Activated naive CD4-positive, alpha-beta T cell treated with Interleukin-2 at 50 U/mL for 16 hours (primary cell): ENCODE measurements around the gene PLPPR2.
"Not testable (repeated sequence)": the region's sequence is repeated elsewhere in the genome, so short reads cannot be mapped to it uniquely, and the experiment has no call there.

Source experiments
- DNase-seq: peaks from one replicate; pipeline ENCODE4 v3.0.0-alpha.2; 2020

Gene PLPPR2

GRCh38 chr19:11340099-11340467, 15.1 kb upstream of the PLPPR2 start:
- not testable (repeated sequence) for DNase-seq

- DNase-seq = no peak
These were observed 12.8 kb upstream of the PLPPR2 start for GRCh38 chr19:11342429-11342828.

- DNase-seq = no peak
These were observed 10.0 kb upstream of the PLPPR2 start for GRCh38 chr19:11345122-11345803.

GRCh38 chr19:11346104-11346940, 8.9 kb upstream of the PLPPR2 start, which contains the start of the genes CCDC159 and TMEM205:
Gene CCDC159 (plus strand): TSS chr19:11346519. CDS start chr19:11346607, 88 bp downstream.
Gene TMEM205 (minus strand): TSS chr19:11346268. CDS start chr19:11345619, 649 bp downstream.
- DNase-seq = peak; percentile 99

GRCh38 chr19:11347546-11348039, 7.6 kb upstream of the PLPPR2 start:
- no peak for DNase-seq

- no peak for DNase-seq
These were observed 6.1 kb upstream of the PLPPR2 start for GRCh38 chr19:11349171-11349570.

- not testable (repeated sequence) for DNase-seq
These were observed 1.1 kb upstream of the PLPPR2 start for GRCh38 chr19:11354102-11354501.

GRCh38 chr19:11356074-11356397, 804 bp downstream of the PLPPR2 start:
- DNase-seq = no peak

GRCh38 chr19:11356676-11357550, 1.7 kb downstream of the PLPPR2 start:
- no peak for DNase-seq

GRCh38 chr19:11359421-11359820, 4.2 kb downstream of the PLPPR2 start:
- no peak for DNase-seq

GRCh38 chr19:11361037-11361770, 6.0 kb downstream of the PLPPR2 start:
- DNase-seq = no peak

GRCh38 chr19:11361771-11362731, 6.8 kb downstream of the PLPPR2 start:
- no peak for DNase-seq

- DNase-seq = no peak
These were observed 8.6 kb downstream of the PLPPR2 start for GRCh38 chr19:11363881-11364280.

GRCh38 chr19:11364296-11364904, 9.2 kb downstream of the PLPPR2 start:
- no peak for DNase-seq

- no peak for DNase-seq
These were observed 9.7 kb downstream of the PLPPR2 start for GRCh38 chr19:11364935-11365334.

GRCh38 chr19:11365557-11366117, 10.4 kb downstream of the PLPPR2 start:
- DNase-seq = no peak

- no peak for DNase-seq
These were observed 12.3 kb downstream of the PLPPR2 start for GRCh38 chr19:11367528-11367927.

GRCh38 chr19:11370744-11371143, 15.5 kb downstream of the PLPPR2 start:
- DNase-seq = no peak

- DNase-seq = no peak
These were observed 18.1 kb downstream of the PLPPR2 start for GRCh38 chr19:11373166-11373884.
